ENCODE measurements around the gene USP4. TPM values are rescaled to one million over a fixed set of nuclear protein-coding genes. Genes with fewer than 3 reads are reported as not detected.

Gene USP4
- total and polyA plus RNA-seq, 2 of the 8 experiments (the other 6 are each of a cell fraction or from before 2014, with no cell fraction given), result 16.0 to 27.8 TPM

GRCh38 chr3:49343163-49343562, 3.3 kb upstream of the USP4 start:
- Histone ChIP-seq H3K4ac (replicated peaks; ENCODE audit: insufficient read length, low read depth, low read length) (no peak overlapping the region), H3K23me2 (ENCODE audit: low read depth, low read length) (peaks cover 8% of the 10 kb centered on the region), H4K8ac (ENCODE audit: extremely low read depth, insufficient read depth, low read length) (no peak overlapping the region), H3K79me1 (ENCODE audit: low read depth, low read length) (no peaks in the 10 kb centered on the region), H2BK15ac (ENCODE audit: low read length) (no peak overlapping the region), H3K79me2 (ENCODE audit: control insufficient read depth in 1 of 2, insufficient read depth in 2 of 2, low read length in 2 of 2) (peaks cover 0 to 2% of the 10 kb centered on the region in 2 experiments; a peak in 1 of 4 replicates), H3K27ac (ENCODE audit: low read depth, low read length) (no peak overlapping the region), H3K27me3 (replicated peaks in 1 of 4; ENCODE audit: control insufficient read depth in 3 of 4, extremely low read depth in 1 of 4, insufficient read depth in 3 of 4, low read length in 3 of 4) (no peaks in the 10 kb centered on the region; a peak in 1 of 7 replicates), H3K36me3 (ENCODE audit: control insufficient read depth in 2 of 4, insufficient read depth in 4 of 4, low read length in 3 of 4) (no peaks in the 10 kb centered on the region), H2BK5ac (ENCODE audit: low read depth, low read length) (no peak overlapping the region), H3K9ac (replicated peaks in 1 of 4; ENCODE audit: extremely low read depth in 1 of 4, low read depth in 3 of 4, low read length in 3 of 4) (no peak overlapping the region), H3K9me3 (ENCODE audit: insufficient read depth in 2 of 2, low read depth in 1 of 2, low read length in 1 of 2) (no peaks in the 10 kb centered on the region), H4K20me1 (replicated peaks in 1 of 2; ENCODE audit: control insufficient read depth in 1 of 2, insufficient read depth in 2 of 2, low read length in 2 of 2) (no peaks in the 10 kb centered on the region), H3K18ac (ENCODE audit: extremely low read depth, low read length) (no peak overlapping the region), H2BK20ac (ENCODE audit: low read length) (no peak overlapping the region), H3K23ac (ENCODE audit: insufficient read length) (no peak overlapping the region), H3K14ac (ENCODE audit: insufficient read length) (no peak overlapping the region), H2AFZ (ENCODE audit: low read length) (no peak overlapping the region), H2BK12ac (ENCODE audit: low read depth, low read length) (no peak overlapping the region), H4K91ac (replicated peaks; ENCODE audit: insufficient read length, low read length) (no peak overlapping the region), H3K4me3 (ENCODE audit: extremely low read depth in 1 of 4, insufficient read depth in 2 of 4, low read depth in 3 of 4, low read length in 4 of 4) (no peak overlapping the region), H4K5ac (ENCODE audit: insufficient read length, low read depth, low read length) (no peak overlapping the region), H3K4me2 (ENCODE audit: insufficient read depth in 1 of 2, low read depth in 2 of 2, low read length in 2 of 2) (no peak overlapping the region), H3K56ac (replicated peaks; ENCODE audit: insufficient read length, low read depth, low read length) (no peak overlapping the region), H2AK5ac (ENCODE audit: low read depth, low read length) (no peak overlapping the region), H3K4me1 (replicated peaks in 1 of 4; ENCODE audit: control insufficient read depth in 3 of 4, insufficient read depth in 4 of 4, low read length in 3 of 4) (peaks cover 0 to 11% (median 5%) of the 10 kb centered on the region in 4 experiments; a peak in 4 of 7 replicates), H2BK120ac (replicated peaks; ENCODE audit: low read depth, low read length) (no peak overlapping the region)
- ChIA-PET POLR2A (ENCODE audit: partially characterized antibody) (interaction anchor here (0.7 to 1.5 kb wide), 2 partner anchors 10 to 73 kb away, joined by 4 read pairs; no protein-coding TSS in a partner anchor), CTCF (ENCODE audit: partially characterized antibody) (interaction anchor here (0.6 to 1.5 kb wide), 3 partner anchors 8 to 751 kb away, joined by 3 to 6 read pairs (median 5); no protein-coding TSS in a partner anchor)
- DNase-seq (ENCODE audit: low read depth in 1 of 2, low spot score in 2 of 2) (no peak), FAIRE-seq (no peak)
- 87% methylated on average over 3 of the region's 3 CpGs; no CpG with 5 or more reads in 1 of the 2 experiments for WGBS, 2 experiments (ENCODE audit: extremely low coverage in 1 of 2, insufficient coverage in 1 of 2, insufficient read length in 1 of 2, insufficient replicate concordance in 2 of 2, low coverage in 1 of 2, low lambda C conversion rate in 2 of 2, missing lambda C conversion rate in 1 of 2)
- TF ChIP-seq HDAC6 (IDR thresholded peaks at IDR 0.05; ENCODE audit: low read depth, low read length) (no peak), RXRA (IDR thresholded peaks at IDR 0.05; ENCODE audit: insufficient read depth, low read depth, low read length) (no peak), KDM5A (IDR thresholded peaks at IDR 0.05; ENCODE audit: low read length) (no peak), TAF7 (optimal IDR thresholded peaks at IDR 0.05; ENCODE audit: borderline replicate concordance, low read depth, low read length) (no peak), TCF12 (IDR thresholded peaks at IDR 0.05; ENCODE audit: low read depth, low read length) (no peak), MAFK (IDR thresholded peaks at IDR 0.05; ENCODE audit: low read depth, low read length) (no peak), POLR2A (IDR thresholded peaks at IDR 0.05; ENCODE audit: control extremely low read depth in 1 of 2, low read depth in 2 of 2, low read length in 2 of 2) (no peak), GTF2F1 (IDR thresholded peaks at IDR 0.05; ENCODE audit: borderline replicate concordance, low read depth, low read length) (no peak), SUZ12 (IDR thresholded peaks at IDR 0.05; ENCODE audit: low read length) (no peak), MAX (IDR thresholded peaks at IDR 0.05) (no peak), RNF2 (IDR thresholded peaks at IDR 0.05; ENCODE audit: borderline replicate concordance, low read depth, low read length, missing control alignments, poor library complexity, severe bottlenecking) (no peak), E2F6 (IDR thresholded peaks at IDR 0.05) (no peak), KDM1A (IDR thresholded peaks at IDR 0.05; ENCODE audit: borderline replicate concordance, low read length) (no peak)
